Esophagus muscularis mucosa (tissue), 3 donors: ENCODE data around the gene THSD4.

Experiments used
- CTCF ChIP-seq, 3 experiments: fragments of 200-600 bp in 2 of 3; fragments of 450-650 bp in 1 of 3; sonication (generic) in 2 of 3; IDR thresholded peaks; one replicate each; pipeline ENCODE4 v1.5.1; 2017 to 2019; ENCODE audit warnings: antibody characterized with exemption in 3 of 3, mild to moderate bottlenecking in 2 of 3, moderate library complexity in 1 of 3
- POLR2A ChIP-seq: fragments of 450-650 bp; IDR thresholded peaks from one replicate; pipeline ENCODE4 v1.6.1; 2017; ENCODE audit warnings: antibody characterized with exemption, moderate library complexity, mild to moderate bottlenecking, low read depth

DNA sequence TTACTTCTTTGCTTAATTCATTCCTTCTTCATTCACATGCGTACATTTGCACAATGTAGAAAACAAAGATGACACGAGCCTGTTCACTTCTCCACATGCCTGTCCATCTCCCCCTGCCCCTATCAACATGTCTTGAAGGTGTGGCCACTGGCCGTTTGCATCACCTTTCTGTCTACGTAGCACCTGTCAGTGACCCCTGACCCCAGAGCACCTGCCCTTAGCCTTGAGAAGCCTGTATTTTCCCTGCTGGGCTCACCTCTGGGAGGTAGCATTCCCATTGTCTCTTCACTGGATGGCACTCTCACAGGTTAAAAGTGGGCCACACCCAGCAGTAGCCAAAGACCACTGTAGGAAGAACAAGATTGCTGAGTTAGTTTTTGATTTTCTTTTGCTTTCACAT, 234.1 kb downstream of the THSD4 start:
- TF ChIP-seq POLR2A (no peak), CTCF (IDR thresholded peaks at IDR 0.05) (no peak)
